GM21526 (cell line): Measurements from ENCODE around the gene SNRNP35.
"Not testable (repeated sequence)": the region's sequence is repeated elsewhere in the genome, so short reads cannot be mapped to it uniquely, and the experiment has no call there.

Experiments used
- ATAC-seq: cut with Tn5 transposase; IDR thresholded peaks from one replicate; pipeline ENCODE4 v1.9.1; 2021; ENCODE audit warnings: moderate library complexity; ENCODE audit not compliant: unreplicated experiment, low FRiP score

SNRNP35 gene

GRCh38 chr12:123457980-123458779 lies at the start of gene SNRNP35:
Gene SNRNP35 (plus strand): TSS chr12:123458139. CDS start chr12:123465541, 7,402 bp downstream.
- peak; percentile 51 for ATAC-seq

- not testable (repeated sequence) for ATAC-seq
Observed at GRCh38 chr12:123408619-123409018, 49.3 kb upstream of the SNRNP35 start.

GRCh38 chr12:123409284-123410040 lies 48.5 kb upstream of the SNRNP35 start:
- ATAC-seq, result not testable (repeated sequence)

GRCh38 chr12:123410041-123410412 lies 47.9 kb upstream of the SNRNP35 start:
- no peak for ATAC-seq

- ATAC-seq, result no peak
Observed at GRCh38 chr12:123421314-123421713, 36.6 kb upstream of the SNRNP35 start.

- peak; percentile 80 for ATAC-seq
Observed at GRCh38 chr12:123427036-123427769, 30.7 kb upstream of the SNRNP35 start.

- ATAC-seq, result no peak
Observed at GRCh38 chr12:123428591-123428990, 29.3 kb upstream of the SNRNP35 start.

GRCh38 chr12:123429101-123429500 lies 28.8 kb upstream of the SNRNP35 start:
- not testable (repeated sequence) for ATAC-seq

GRCh38 chr12:123431951-123432817 lies 25.8 kb upstream of the SNRNP35 start:
- ATAC-seq, result not testable (repeated sequence)

GRCh38 chr12:123433615-123434014 lies 24.3 kb upstream of the SNRNP35 start:
- no peak for ATAC-seq

GRCh38 chr12:123435636-123436016 lies 22.3 kb upstream of the SNRNP35 start:
- no peak for ATAC-seq

GRCh38 chr12:123436017-123436964 lies 21.6 kb upstream of the SNRNP35 start, which contains the start of gene RILPL2:
Gene RILPL2 (minus strand): TSS chr12:123436684. CDS start chr12:123436420, 264 bp downstream.
- ATAC-seq, result peak; percentile 65

- ATAC-seq, result peak; percentile 46
Observed at GRCh38 chr12:123441523-123442164, 16.3 kb upstream of the SNRNP35 start.

GRCh38 chr12:123442774-123443173 lies 15.2 kb upstream of the SNRNP35 start:
- no peak for ATAC-seq

- ATAC-seq, result no peak
Observed at GRCh38 chr12:123444092-123445026, 13.6 kb upstream of the SNRNP35 start.

GRCh38 chr12:123445388-123446332 lies 12.3 kb upstream of the SNRNP35 start:
- ATAC-seq, result peak; percentile 33
